AG09309 (cell line): Measurements from ENCODE around the gene AAK1.
"Not testable (repeated sequence)": the region's sequence is repeated elsewhere in the genome, so short reads cannot be mapped to it uniquely, and the experiment has no call there.

Experiments
- DNase-seq: peaks from one replicate; pipeline ENCODE4 v3.0.0-alpha.2; 2010; ENCODE audit warnings: low read depth
- H3K4me3 ChIP-seq: 2 replicates; pipeline ENCODE4 v1.5.1; 2011; ENCODE audit warnings: mild to moderate bottlenecking, low read depth, low read length, moderate library complexity; ENCODE audit not compliant: control insufficient read depth
- TF ChIP-seq, protein P1 (sequence below): IDR thresholded peaks from 2 replicates; pipeline ENCODE4 v1.5.1; 2011; ENCODE audit warnings: mild to moderate bottlenecking, low read depth, low read length, inconsistent platforms; ENCODE audit not compliant: insufficient read depth, control insufficient read depth; ENCODE audit errors: missing control alignments

The AAK1 gene

DNA sequence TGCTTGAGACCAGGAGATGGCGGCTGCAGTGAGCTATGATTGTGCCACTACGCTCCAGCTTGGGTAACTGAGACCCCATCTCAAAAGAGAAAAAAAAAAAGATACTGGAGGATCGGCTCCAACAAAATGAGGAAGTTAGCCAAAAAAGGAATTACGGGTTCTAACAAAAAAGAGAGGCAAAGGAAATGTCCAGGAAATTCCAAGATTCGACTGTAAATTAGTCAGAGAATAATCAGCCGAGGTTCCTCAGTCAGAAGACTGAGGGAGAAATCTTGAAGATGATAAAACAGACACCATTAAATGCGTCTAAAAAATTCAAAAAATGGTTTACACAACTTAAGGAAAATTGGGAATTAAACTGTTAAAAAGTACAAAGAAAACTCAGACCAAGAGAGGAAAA is 89.5 kb downstream of the AAK1 start:
- no peak for DNase-seq
- TF ChIP-seq, protein P1, sequence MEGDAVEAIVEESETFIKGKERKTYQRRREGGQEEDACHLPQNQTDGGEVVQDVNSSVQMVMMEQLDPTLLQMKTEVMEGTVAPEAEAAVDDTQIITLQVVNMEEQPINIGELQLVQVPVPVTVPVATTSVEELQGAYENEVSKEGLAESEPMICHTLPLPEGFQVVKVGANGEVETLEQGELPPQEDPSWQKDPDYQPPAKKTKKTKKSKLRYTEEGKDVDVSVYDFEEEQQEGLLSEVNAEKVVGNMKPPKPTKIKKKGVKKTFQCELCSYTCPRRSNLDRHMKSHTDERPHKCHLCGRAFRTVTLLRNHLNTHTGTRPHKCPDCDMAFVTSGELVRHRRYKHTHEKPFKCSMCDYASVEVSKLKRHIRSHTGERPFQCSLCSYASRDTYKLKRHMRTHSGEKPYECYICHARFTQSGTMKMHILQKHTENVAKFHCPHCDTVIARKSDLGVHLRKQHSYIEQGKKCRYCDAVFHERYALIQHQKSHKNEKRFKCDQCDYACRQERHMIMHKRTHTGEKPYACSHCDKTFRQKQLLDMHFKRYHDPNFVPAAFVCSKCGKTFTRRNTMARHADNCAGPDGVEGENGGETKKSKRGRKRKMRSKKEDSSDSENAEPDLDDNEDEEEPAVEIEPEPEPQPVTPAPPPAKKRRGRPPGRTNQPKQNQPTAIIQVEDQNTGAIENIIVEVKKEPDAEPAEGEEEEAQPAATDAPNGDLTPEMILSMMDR = no peak
- no peak overlapping the region for H3K4me3 ChIP-seq

DNA sequence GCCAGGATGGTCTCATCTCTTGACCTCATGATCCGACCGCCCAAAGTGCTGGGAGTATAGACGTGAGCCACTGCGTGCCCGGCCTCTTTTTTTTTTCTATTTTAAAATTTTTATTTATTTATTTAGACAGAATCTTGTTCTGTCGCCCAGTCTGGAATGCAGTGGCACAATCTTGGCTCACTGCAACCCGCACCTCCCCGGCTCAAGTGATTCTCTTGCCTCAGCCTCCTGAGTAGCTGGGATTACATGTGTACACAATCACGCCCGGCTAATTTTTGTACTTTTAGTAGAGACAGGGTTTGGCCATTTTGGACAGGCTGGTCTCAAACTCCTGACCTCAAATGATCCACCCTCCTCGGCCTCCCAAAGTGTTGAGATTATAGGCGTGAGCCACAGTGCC is 93.0 kb downstream of the AAK1 start:
- not testable (repeated sequence) for DNase-seq, H3K4me3 ChIP-seq

DNA sequence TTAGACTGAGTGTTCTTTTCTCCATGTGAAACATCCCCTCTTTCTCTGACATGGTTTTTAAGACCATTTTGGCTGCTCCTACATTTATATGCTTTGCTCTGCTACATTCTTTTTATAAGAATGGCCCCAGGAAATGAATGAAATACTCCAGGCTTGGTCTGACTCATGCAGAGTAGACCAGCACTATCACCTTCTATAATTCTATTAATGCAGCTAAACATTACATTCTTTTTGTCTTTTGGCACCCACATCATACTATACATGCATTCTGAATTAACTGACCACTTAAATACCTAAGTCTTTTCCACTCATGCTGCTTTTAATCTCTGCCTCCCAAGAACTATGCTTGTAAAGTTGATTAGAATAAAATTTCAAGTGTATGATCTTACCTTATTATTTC is 94.1 kb downstream of the AAK1 start:
- TF ChIP-seq, protein P1 = no peak
- peak; percentile 17 for DNase-seq
- no peak overlapping the region for H3K4me3 ChIP-seq

DNA sequence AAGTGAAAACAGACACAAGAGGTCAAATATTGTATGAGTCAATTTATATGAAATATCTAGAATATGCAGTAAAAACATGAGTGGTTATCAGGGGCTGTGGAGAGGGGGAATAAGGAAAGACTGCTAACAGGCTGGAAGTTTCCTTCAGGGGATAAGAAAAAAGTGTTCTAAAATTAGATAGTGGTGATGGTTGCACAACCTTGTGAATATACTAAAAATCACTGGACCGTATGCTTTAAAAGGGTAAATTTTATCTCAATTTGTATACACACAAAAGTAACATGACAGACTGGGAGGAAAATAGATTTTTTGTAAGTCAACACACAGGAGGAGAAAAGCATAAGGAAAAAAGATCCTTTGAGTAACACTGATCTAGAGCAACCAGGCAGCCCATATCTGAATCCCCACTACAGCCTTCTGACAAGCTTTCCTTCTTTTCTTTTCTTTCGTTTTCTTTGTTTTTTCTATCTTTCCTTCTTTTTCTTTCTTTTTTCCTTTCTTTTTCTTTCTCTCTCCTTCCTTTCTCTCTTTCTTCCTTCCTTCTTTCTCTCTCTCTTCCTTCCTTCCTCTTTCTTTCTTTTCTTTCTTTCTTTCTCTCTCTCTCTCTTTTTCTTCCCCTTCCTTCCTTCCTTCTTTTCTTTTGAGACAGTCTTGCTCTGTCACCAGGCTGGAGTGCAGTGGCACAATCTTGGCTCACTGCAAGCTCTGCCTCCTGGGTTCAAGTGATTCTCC is 95.4 kb downstream of the AAK1 start:
- TF ChIP-seq, protein P1 = no peak
- no peak overlapping the region for H3K4me3 ChIP-seq
- DNase-seq = no peak

DNA sequence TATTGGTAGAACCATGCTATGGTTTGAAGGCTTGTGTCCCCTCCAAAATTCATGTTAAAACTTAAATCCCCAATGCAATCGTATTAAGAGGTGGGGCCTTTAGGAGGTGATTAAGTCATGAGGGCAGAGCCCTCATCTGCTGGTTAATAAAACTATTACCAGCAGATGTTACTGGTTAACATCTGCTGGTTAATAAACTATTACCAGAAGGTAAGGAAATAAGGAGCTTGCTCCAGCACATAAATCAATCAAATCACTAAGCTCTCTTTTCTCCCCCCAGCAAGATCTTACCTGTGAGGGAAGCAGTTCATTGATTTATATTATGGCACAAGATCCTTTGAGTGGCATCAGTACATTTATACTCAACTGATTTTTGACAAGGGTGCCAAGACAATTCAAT is 96.9 kb downstream of the AAK1 start:
- no peak overlapping the region for H3K4me3 ChIP-seq
- TF ChIP-seq, protein P1 = no peak
- no peak for DNase-seq

DNA sequence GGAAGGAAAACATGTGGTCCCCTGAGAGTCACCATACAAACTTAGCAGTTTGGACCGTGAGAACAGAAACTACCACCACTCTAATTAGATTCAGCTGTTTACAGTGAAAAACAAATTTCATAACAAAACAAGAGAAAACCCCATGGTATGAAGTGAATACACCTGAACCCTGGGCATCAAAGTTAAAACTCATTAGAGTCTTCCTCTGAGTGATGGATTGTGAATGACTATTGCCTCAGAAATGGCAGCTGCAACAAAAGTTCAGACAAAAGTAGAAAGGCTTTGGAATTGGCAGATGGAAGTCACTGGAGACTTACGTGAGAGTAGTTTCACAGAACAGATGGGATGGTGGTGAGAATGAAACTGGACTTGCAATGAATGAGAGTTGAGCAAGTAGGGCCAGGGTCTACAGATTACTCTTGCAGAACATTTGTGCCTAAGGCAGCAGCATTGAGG is 98.0 kb downstream of the AAK1 start:
- DNase-seq = no peak
- H3K4me3 ChIP-seq = no peak overlapping the region
- TF ChIP-seq, protein P1 = no peak

DNA sequence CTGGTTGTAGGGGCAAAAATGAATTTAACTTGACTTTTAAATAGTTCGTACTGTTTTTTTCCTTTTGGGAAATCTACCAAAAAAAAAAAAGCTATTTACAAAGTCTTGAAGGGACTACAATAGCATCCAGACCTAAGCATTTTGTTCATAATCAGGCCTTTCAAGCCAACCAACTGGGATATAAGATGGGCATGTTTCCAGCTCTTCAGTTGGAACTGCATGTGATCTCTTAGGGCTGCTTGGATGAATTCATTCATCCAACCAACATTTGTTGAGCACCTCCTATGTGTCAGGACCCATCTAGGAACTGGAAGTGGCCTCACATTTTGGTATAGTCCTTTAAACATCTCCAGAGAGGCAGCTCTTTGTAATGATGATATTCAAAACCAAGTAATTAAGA is 98.6 kb downstream of the AAK1 start:
- no peak for DNase-seq
- no peak overlapping the region for H3K4me3 ChIP-seq
- TF ChIP-seq, protein P1 = no peak
